KMS-11 (cell line): Measurements from ENCODE around the gene PKP2.

ENCODE experiments used
- H2AFZ ChIP-seq: fragments of 200-600 bp; sonication (generic); 2 replicates; pipeline ENCODE4 v1.6.1; 2016; ENCODE audit warnings: antibody characterized with exemption, mixed run types, low read depth
- H3K27ac ChIP-seq: fragments of 200-600 bp; sonication (generic); 2 replicates; pipeline ENCODE4 v1.6.1; 2016; ENCODE audit warnings: mild to moderate bottlenecking, mixed run types
- H3K27me3 ChIP-seq: fragments of 200-600 bp; sonication (generic); 2 replicates; pipeline ENCODE4 v1.6.1; 2017; ENCODE audit warnings: mild to moderate bottlenecking, low read depth, mixed run types, moderate library complexity; ENCODE audit not compliant: insufficient read depth
- H3K36me3 ChIP-seq: fragments of 200-600 bp; sonication (generic); 2 replicates; pipeline ENCODE4 v1.6.1; 2017; ENCODE audit warnings: mild to moderate bottlenecking, mixed run types; ENCODE audit not compliant: insufficient read depth
- H3K4me1 ChIP-seq: fragments of 200-600 bp; sonication (generic); 2 replicates; pipeline ENCODE4 v1.6.1; 2016; ENCODE audit warnings: mild to moderate bottlenecking, low read depth, mixed run types; ENCODE audit not compliant: poor library complexity, severe bottlenecking
- H3K4me2 ChIP-seq: fragments of 200-600 bp; sonication (generic); 2 replicates; pipeline ENCODE4 v1.7.0; 2016; ENCODE audit warnings: mild to moderate bottlenecking, mixed run types
- H3K4me3 ChIP-seq: fragments of 200-600 bp; sonication (generic); IDR thresholded peaks from 2 replicates; pipeline ENCODE4 v1.6.1; 2017; ENCODE audit warnings: low read depth, low read length, mixed read lengths; ENCODE audit not compliant: insufficient read depth
- H3K79me2 ChIP-seq: fragments of 200-600 bp; sonication (generic); 2 replicates; pipeline ENCODE4 v1.6.1; 2016; ENCODE audit warnings: low read depth, mixed run types; ENCODE audit not compliant: insufficient read depth
- H3K9ac ChIP-seq: fragments of 200-600 bp; sonication (generic); 2 replicates; pipeline ENCODE4 v1.6.1; 2016; ENCODE audit warnings: mild to moderate bottlenecking, mixed run types
- H4K20me1 ChIP-seq: fragments of 200-600 bp; sonication (generic); 2 replicates; pipeline ENCODE4 v1.6.1; 2016; ENCODE audit warnings: mild to moderate bottlenecking, mixed run types; ENCODE audit not compliant: insufficient read depth
- CTCF ChIP-seq: fragments of 200-600 bp; sonication (generic); conservative IDR thresholded peaks from 2 replicates; pipeline ENCODE4 v1.6.1; 2017; ENCODE audit warnings: low read depth, mild to moderate bottlenecking, antibody characterized with exemption, low read length, moderate library complexity, mixed read lengths

PKP2 gene

GRCh38 chr12:32846053-32846452 lies 50.5 kb downstream of the PKP2 start:
- H2AFZ ChIP-seq: no peak overlapping the region
- no peaks in the 10 kb centered on the region for H3K4me1 ChIP-seq
- no peak overlapping the region for H3K9ac ChIP-seq
- H3K36me3 ChIP-seq: no peaks in the 10 kb centered on the region
- H3K4me3 ChIP-seq: no peak overlapping the region
- no peaks in the 10 kb centered on the region for H3K27me3 ChIP-seq
- H3K27ac ChIP-seq: no peak overlapping the region
- no peak overlapping the region for H3K4me2 ChIP-seq
- H4K20me1 ChIP-seq: no peaks in the 10 kb centered on the region
- no peaks in the 10 kb centered on the region for H3K79me2 ChIP-seq
- no peak for TF ChIP-seq CTCF

GRCh38 chr12:32843528-32844095 lies 53.0 kb downstream of the PKP2 start:
- Histone ChIP-seq H3K4me2 (no peak overlapping the region), H2AFZ (no peak overlapping the region), H3K36me3 (peaks cover 7% of the 10 kb centered on the region; the same call in 1 of the 2 replicates), H3K9ac (no peak overlapping the region), H4K20me1 (no peaks in the 10 kb centered on the region), H3K27ac (no peak overlapping the region), H3K27me3 (no peaks in the 10 kb centered on the region), H3K79me2 (no peaks in the 10 kb centered on the region), H3K4me3 (no peak overlapping the region), H3K4me1 (no peaks in the 10 kb centered on the region)
- TF ChIP-seq CTCF: no peak

GRCh38 chr12:32841061-32841460 lies 55.5 kb downstream of the PKP2 start:
- Histone ChIP-seq H3K36me3 (peaks cover 7% of the 10 kb centered on the region; the same call in 1 of the 2 replicates), H3K4me1 (no peaks in the 10 kb centered on the region), H3K9ac (no peak overlapping the region), H3K27ac (no peak overlapping the region), H3K79me2 (no peaks in the 10 kb centered on the region), H2AFZ (no peak overlapping the region), H3K27me3 (no peaks in the 10 kb centered on the region), H4K20me1 (no peaks in the 10 kb centered on the region), H3K4me2 (no peak overlapping the region), H3K4me3 (no peak overlapping the region)
- TF ChIP-seq CTCF: no peak

GRCh38 chr12:32839828-32840227 lies 56.7 kb downstream of the PKP2 start:
- Histone ChIP-seq H4K20me1 (no peaks in the 10 kb centered on the region), H3K27me3 (no peaks in the 10 kb centered on the region), H3K4me1 (no peaks in the 10 kb centered on the region), H3K4me2 (no peak overlapping the region), H3K27ac (no peak overlapping the region), H3K9ac (no peak overlapping the region), H3K36me3 (peaks cover 7% of the 10 kb centered on the region; the same call in 1 of the 2 replicates), H3K79me2 (no peaks in the 10 kb centered on the region), H3K4me3 (no peak overlapping the region), H2AFZ (no peak overlapping the region)
- TF ChIP-seq CTCF: no peak
